Fibroblast of the conjunctiva (primary cell): ENCODE measurements around the gene MSANTD3.
"Not testable (repeated sequence)": the region's sequence is repeated elsewhere in the genome, so short reads cannot be mapped to it uniquely, and the experiment has no call there.

Source experiments
- DNase-seq: peaks from one replicate; pipeline ENCODE4 v3.0.0-alpha.2; 2010; ENCODE audit warnings: low read depth

The MSANTD3 gene

GRCh38 chr9:100428871-100429654 lies 2.1 kb downstream of the MSANTD3 start:
- peak; percentile 95 for DNase-seq

- no peak for DNase-seq
These were observed 3.5 kb downstream of the MSANTD3 start for GRCh38 chr9:100430286-100430940.

GRCh38 chr9:100431886-100432285 lies 4.9 kb downstream of the MSANTD3 start:
- no peak for DNase-seq

GRCh38 chr9:100432736-100433135 lies 5.8 kb downstream of the MSANTD3 start:
- no peak for DNase-seq

GRCh38 chr9:100436571-100436970 lies 9.6 kb downstream of the MSANTD3 start:
- DNase-seq = no peak

GRCh38 chr9:100437860-100438805 lies 11.2 kb downstream of the MSANTD3 start:
- DNase-seq = peak; percentile 60

GRCh38 chr9:100440071-100440470 lies 13.1 kb downstream of the MSANTD3 start:
- no peak for DNase-seq

- DNase-seq = not testable (repeated sequence)
These were observed 13.5 kb downstream of the MSANTD3 start for GRCh38 chr9:100440487-100440886.

- DNase-seq = no peak
These were observed 15.0 kb downstream of the MSANTD3 start for GRCh38 chr9:100441911-100442361.

- DNase-seq = no peak
These were observed 17.1 kb downstream of the MSANTD3 start for GRCh38 chr9:100443781-100444768.

GRCh38 chr9:100445161-100445902 lies 18.4 kb downstream of the MSANTD3 start:
- no peak for DNase-seq

GRCh38 chr9:100445903-100446549 lies 19.1 kb downstream of the MSANTD3 start:
- DNase-seq = no peak

- DNase-seq = no peak
These were observed 20.1 kb downstream of the MSANTD3 start for GRCh38 chr9:100447041-100447440.

GRCh38 chr9:100448266-100448665 lies 21.3 kb downstream of the MSANTD3 start:
- DNase-seq = no peak

GRCh38 chr9:100449420-100449819 lies 22.5 kb downstream of the MSANTD3 start:
- DNase-seq = no peak

- DNase-seq = no peak
These were observed 26.0 kb downstream of the MSANTD3 start for GRCh38 chr9:100452894-100453293.

- no peak for DNase-seq
These were observed 28.5 kb downstream of the MSANTD3 start for GRCh38 chr9:100455470-100455869.

- no peak for DNase-seq
These were observed 30.6 kb downstream of the MSANTD3 start for GRCh38 chr9:100457517-100457916.

GRCh38 chr9:100459963-100460362 lies 33.0 kb downstream of the MSANTD3 start:
- no peak for DNase-seq

GRCh38 chr9:100465274-100465673 lies 38.3 kb downstream of the MSANTD3 start:
- DNase-seq = no peak
